BE2C (cell line): ENCODE measurements around the gene HS6ST2.

Experiments
- DNase-seq: peaks from one replicate; pipeline ENCODE4 v3.0.0-alpha.2; 2020
- H3K27me3 ChIP-seq: fragments of 250-450 bp; sonication (Bioruptor Pico); 2 replicates; pipeline ENCODE4 v1.5.1; 2020; ENCODE audit warnings: mild to moderate bottlenecking
- H3K36me3 ChIP-seq: fragments of 250-450 bp; sonication (Bioruptor Pico); 2 replicates; pipeline ENCODE4 v1.5.1; 2020; ENCODE audit warnings: mild to moderate bottlenecking
- H3K4me1 ChIP-seq: fragments of 250-450 bp; sonication (Bioruptor Pico); 2 replicates; pipeline ENCODE4 v1.5.1; 2020
- H3K4me3 ChIP-seq: 2 replicates; pipeline ENCODE4 v1.5.1; 2011; ENCODE audit warnings: low read depth, low read length
- H3K9me3 ChIP-seq: fragments of 250-450 bp; sonication (Bioruptor Pico); 2 replicates; pipeline ENCODE4 v1.5.1; 2020
- TF ChIP-seq, protein P1 (sequence below): IDR thresholded peaks from 2 replicates; pipeline ENCODE4 v1.5.1; 2012; ENCODE audit warnings: mild to moderate bottlenecking, low read depth, low read length

Gene HS6ST2

DNA sequence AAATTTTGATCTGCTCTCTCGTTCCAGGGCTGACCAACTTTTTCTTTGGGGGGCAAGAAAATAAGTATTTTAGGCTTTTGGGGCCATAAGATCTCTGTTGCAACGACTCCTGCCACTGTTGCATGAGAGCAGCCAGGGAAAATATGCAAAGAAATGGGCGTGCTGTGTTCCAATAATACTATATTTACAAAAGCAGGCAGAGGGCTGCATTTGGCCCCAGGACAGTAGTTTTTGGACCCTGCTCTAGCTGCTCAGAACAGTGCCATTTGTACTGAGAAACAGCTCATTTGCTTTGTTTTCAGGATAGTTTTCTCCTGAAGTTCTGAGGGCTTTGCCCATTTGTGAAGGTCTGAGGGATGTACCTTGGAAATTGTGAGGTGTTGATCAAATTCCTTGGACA lies 334.5 kb downstream of the HS6ST2 start:
- no peak for DNase-seq
- Histone ChIP-seq H3K4me3 (no peak overlapping the region), H3K4me1 (no peaks in the 10 kb centered on the region), H3K36me3 (no peaks in the 10 kb centered on the region), H3K27me3 (no peaks in the 10 kb centered on the region), H3K9me3 (no peaks in the 10 kb centered on the region)
- TF ChIP-seq, protein P1, sequence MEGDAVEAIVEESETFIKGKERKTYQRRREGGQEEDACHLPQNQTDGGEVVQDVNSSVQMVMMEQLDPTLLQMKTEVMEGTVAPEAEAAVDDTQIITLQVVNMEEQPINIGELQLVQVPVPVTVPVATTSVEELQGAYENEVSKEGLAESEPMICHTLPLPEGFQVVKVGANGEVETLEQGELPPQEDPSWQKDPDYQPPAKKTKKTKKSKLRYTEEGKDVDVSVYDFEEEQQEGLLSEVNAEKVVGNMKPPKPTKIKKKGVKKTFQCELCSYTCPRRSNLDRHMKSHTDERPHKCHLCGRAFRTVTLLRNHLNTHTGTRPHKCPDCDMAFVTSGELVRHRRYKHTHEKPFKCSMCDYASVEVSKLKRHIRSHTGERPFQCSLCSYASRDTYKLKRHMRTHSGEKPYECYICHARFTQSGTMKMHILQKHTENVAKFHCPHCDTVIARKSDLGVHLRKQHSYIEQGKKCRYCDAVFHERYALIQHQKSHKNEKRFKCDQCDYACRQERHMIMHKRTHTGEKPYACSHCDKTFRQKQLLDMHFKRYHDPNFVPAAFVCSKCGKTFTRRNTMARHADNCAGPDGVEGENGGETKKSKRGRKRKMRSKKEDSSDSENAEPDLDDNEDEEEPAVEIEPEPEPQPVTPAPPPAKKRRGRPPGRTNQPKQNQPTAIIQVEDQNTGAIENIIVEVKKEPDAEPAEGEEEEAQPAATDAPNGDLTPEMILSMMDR: no peak

- H3K27me3 ChIP-seq: no peaks in the 10 kb centered on the region
- TF ChIP-seq, protein P1: no peak
- H3K9me3 ChIP-seq: no peaks in the 10 kb centered on the region
- H3K4me3 ChIP-seq: no peak overlapping the region
- no peaks in the 10 kb centered on the region for H3K36me3 ChIP-seq
- DNase-seq: no peak
- no peaks in the 10 kb centered on the region for H3K4me1 ChIP-seq
These were observed 335.1 kb downstream of the HS6ST2 start for GRCh38 chrX:132623300-132623699.

GRCh38 chrX:132622130-132622529 lies 336.3 kb downstream of the HS6ST2 start:
- H3K36me3 ChIP-seq: no peaks in the 10 kb centered on the region
- TF ChIP-seq, protein P1: no peak
- no peaks in the 10 kb centered on the region for H3K4me1 ChIP-seq
- H3K27me3 ChIP-seq: no peaks in the 10 kb centered on the region
- peak; percentile 6 for DNase-seq
- H3K9me3 ChIP-seq: no peaks in the 10 kb centered on the region
- H3K4me3 ChIP-seq: no peak overlapping the region

GRCh38 chrX:132618810-132619209 lies 339.6 kb downstream of the HS6ST2 start:
- H3K9me3 ChIP-seq: no peaks in the 10 kb centered on the region
- no peak overlapping the region for H3K4me3 ChIP-seq
- no peaks in the 10 kb centered on the region for H3K27me3 ChIP-seq
- H3K36me3 ChIP-seq: no peaks in the 10 kb centered on the region
- DNase-seq: no peak
- TF ChIP-seq, protein P1: no peak
- H3K4me1 ChIP-seq: no peaks in the 10 kb centered on the region

GRCh38 chrX:132615391-132616131 lies 342.9 kb downstream of the HS6ST2 start:
- Histone ChIP-seq H3K4me1 (no peaks in the 10 kb centered on the region), H3K36me3 (no peaks in the 10 kb centered on the region), H3K4me3 (no peak overlapping the region), H3K9me3 (no peaks in the 10 kb centered on the region), H3K27me3 (no peaks in the 10 kb centered on the region)
- TF ChIP-seq, protein P1: peak; percentile 36
- peak; percentile 30 for DNase-seq

DNA sequence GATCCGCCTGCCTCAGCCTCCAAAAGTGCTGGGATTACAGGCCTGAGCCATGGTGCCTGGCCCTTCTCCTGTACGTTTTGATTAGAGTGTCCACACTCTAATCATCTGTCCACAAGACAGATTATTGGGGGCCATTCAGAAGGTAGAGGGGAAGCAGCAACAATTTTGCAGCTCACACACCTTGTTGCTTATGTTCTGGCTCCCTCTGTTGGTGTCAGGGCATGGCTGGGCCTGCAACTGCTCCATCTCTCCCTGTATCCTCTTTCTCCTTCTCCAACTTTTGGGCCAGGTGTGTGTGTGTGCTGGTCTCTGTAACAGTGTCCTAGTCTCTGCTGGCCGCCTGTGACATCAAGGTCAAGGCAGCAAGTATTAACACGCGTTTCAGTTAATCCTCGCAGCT lies 344.1 kb downstream of the HS6ST2 start:
- Histone ChIP-seq H3K4me3 (no peak overlapping the region), H3K36me3 (no peaks in the 10 kb centered on the region), H3K27me3 (no peaks in the 10 kb centered on the region), H3K4me1 (no peaks in the 10 kb centered on the region), H3K9me3 (no peaks in the 10 kb centered on the region)
- peak; percentile 6 for DNase-seq
- TF ChIP-seq, protein P1: peak; percentile 26; the same call in 1 of the 2 replicates
